Measurements from ENCODE around the gene UNC5C. TPM values are rescaled to one million over a fixed set of nuclear protein-coding genes. Genes with fewer than 3 reads are reported as not detected.

The UNC5C gene
- total RNA-seq, 1 donor from 2014 or later: not detected

GRCh38 chr4:95272797-95273196 is 276.0 kb downstream of the UNC5C start:
- intact Hi-C loops (cut with micrococcal nuclease): no loop called here

- intact Hi-C loops (cut with micrococcal nuclease): no loop called here
These were observed 276.7 kb downstream of the UNC5C start for GRCh38 chr4:95272036-95272435.

GRCh38 chr4:95268819-95269565 is 279.8 kb downstream of the UNC5C start:
- intact Hi-C loops (cut with micrococcal nuclease): no loop called here

GRCh38 chr4:95267081-95267480 is 281.7 kb downstream of the UNC5C start:
- intact Hi-C loops (cut with micrococcal nuclease): no loop called here

- intact Hi-C loops (cut with micrococcal nuclease): no loop called here
These were observed 282.7 kb downstream of the UNC5C start for GRCh38 chr4:95265814-95266740.

GRCh38 chr4:95264843-95265242 is 283.9 kb downstream of the UNC5C start:
- intact Hi-C loops (cut with micrococcal nuclease): no loop called here

GRCh38 chr4:95263960-95264359 is 284.8 kb downstream of the UNC5C start:
- intact Hi-C loops (cut with micrococcal nuclease): no loop called here

- intact Hi-C loops (cut with micrococcal nuclease): no loop called here
These were observed 285.4 kb downstream of the UNC5C start for GRCh38 chr4:95263391-95263790.

- intact Hi-C loops (cut with micrococcal nuclease): no loop called here
These were observed 292.5 kb downstream of the UNC5C start for GRCh38 chr4:95256108-95256835.

GRCh38 chr4:95255396-95256107 is 293.2 kb downstream of the UNC5C start:
- intact Hi-C loops (cut with micrococcal nuclease): no loop called here

GRCh38 chr4:95251568-95251967 is 297.2 kb downstream of the UNC5C start:
- intact Hi-C loops (cut with micrococcal nuclease): no loop called here

- intact Hi-C loops (cut with micrococcal nuclease): no loop called here
These were observed 298.1 kb downstream of the UNC5C start for GRCh38 chr4:95250544-95251137.

- intact Hi-C loops (cut with micrococcal nuclease): no loop called here
These were observed 299.2 kb downstream of the UNC5C start for GRCh38 chr4:95249426-95250021.

- intact Hi-C loops (cut with micrococcal nuclease): no loop called here
These were observed 299.9 kb downstream of the UNC5C start for GRCh38 chr4:95248720-95249425.

GRCh38 chr4:95243892-95244291 is 304.9 kb downstream of the UNC5C start:
- intact Hi-C loops (cut with micrococcal nuclease): no loop called here

GRCh38 chr4:95238554-95238953 is 310.2 kb downstream of the UNC5C start:
- intact Hi-C loops (cut with micrococcal nuclease): no loop called here

- intact Hi-C loops (cut with micrococcal nuclease): no loop called here
These were observed 316.2 kb downstream of the UNC5C start for GRCh38 chr4:95232358-95233156.

GRCh38 chr4:95231681-95232080 is 317.1 kb downstream of the UNC5C start:
- intact Hi-C loops (cut with micrococcal nuclease): no loop called here

GRCh38 chr4:95225849-95226248 is 322.9 kb downstream of the UNC5C start:
- intact Hi-C loops (cut with micrococcal nuclease): no loop called here

All from T-helper 1 cell treated with Interleukin-12 subunit alpha and Interleukin-12 subunit beta and Interleukin-4 antibody, amounts not matched to agents 30 ng/mL and 1 ng/mL, for 36 hours (primary cell).